ENCODE measurements around the gene DCDC2C.

GRCh38 chr2:3777966-3778365 lies 74.6 kb downstream of the DCDC2C start:
- no peak for TF ChIP-seq POLR2A (IDR thresholded peaks at IDR 0.05)
- TF ChIP-seq CTCF (IDR thresholded peaks at IDR 0.05), result no peak

Data from thyroid gland (tissue), 4 donors.